ENCODE measurements around the gene ALOXE3. TPM values are rescaled to one million over a fixed set of nuclear protein-coding genes. Genes with fewer than 3 reads are reported as not detected.
A peak's percentile ranks its signal among the peaks of the same experiment; 100 is the strongest.

Gene ALOXE3
- total RNA-seq, 6 donors from 2014 or later: not detected

DNA sequence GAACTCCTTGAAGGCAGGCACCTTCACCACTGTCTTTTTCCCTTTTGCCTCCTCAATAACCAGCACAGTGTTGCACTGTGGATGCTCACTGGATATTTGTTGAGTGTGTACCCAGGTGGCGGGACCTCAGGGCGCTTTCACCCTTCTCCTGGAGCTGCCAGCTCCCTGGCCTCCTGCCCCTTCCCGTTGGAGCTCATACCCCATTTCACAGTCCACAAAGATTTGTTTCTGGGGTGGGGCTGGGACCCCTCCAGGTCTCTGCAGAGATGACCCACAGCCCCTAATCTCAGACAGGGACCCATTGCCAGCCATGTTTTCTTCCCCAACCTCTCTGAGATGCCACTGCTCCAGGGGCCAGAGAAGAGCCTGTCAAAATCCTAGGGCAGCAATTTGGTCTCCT, 43.2 kb downstream of the ALOXE3 start:
- WGBS, 2 donors: 88 to 95% methylated on average over 3 of the region's 3 CpGs
- H3K36me3 ChIP-seq: no peaks in the 10 kb centered on the region
- no peaks in the 10 kb centered on the region for H3K9me3 ChIP-seq
- ATAC-seq (ENCODE audit: low FRiP score in 2 of 2) (no peak), DNase-seq (no peak)
- peaks cover 0 to 53% (median 32%) of the 10 kb centered on the region in 4 donors for H3K27me3 ChIP-seq
- no peak overlapping the region for H3K4me3 ChIP-seq
- H3K27ac ChIP-seq: no peak overlapping the region
- peaks cover 29 to 33% (median 29%) of the 10 kb centered on the region in 4 donors for H3K4me1 ChIP-seq
- TF ChIP-seq POLR2A (IDR thresholded peaks at IDR 0.05): no peak
- TF ChIP-seq EP300 (IDR thresholded peaks at IDR 0.05): no peak
- no peak for TF ChIP-seq POLR2AphosphoS5 (IDR thresholded peaks at IDR 0.05)
- TF ChIP-seq, protein P1, sequence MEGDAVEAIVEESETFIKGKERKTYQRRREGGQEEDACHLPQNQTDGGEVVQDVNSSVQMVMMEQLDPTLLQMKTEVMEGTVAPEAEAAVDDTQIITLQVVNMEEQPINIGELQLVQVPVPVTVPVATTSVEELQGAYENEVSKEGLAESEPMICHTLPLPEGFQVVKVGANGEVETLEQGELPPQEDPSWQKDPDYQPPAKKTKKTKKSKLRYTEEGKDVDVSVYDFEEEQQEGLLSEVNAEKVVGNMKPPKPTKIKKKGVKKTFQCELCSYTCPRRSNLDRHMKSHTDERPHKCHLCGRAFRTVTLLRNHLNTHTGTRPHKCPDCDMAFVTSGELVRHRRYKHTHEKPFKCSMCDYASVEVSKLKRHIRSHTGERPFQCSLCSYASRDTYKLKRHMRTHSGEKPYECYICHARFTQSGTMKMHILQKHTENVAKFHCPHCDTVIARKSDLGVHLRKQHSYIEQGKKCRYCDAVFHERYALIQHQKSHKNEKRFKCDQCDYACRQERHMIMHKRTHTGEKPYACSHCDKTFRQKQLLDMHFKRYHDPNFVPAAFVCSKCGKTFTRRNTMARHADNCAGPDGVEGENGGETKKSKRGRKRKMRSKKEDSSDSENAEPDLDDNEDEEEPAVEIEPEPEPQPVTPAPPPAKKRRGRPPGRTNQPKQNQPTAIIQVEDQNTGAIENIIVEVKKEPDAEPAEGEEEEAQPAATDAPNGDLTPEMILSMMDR (IDR thresholded peaks at IDR 0.05): no peak

DNA sequence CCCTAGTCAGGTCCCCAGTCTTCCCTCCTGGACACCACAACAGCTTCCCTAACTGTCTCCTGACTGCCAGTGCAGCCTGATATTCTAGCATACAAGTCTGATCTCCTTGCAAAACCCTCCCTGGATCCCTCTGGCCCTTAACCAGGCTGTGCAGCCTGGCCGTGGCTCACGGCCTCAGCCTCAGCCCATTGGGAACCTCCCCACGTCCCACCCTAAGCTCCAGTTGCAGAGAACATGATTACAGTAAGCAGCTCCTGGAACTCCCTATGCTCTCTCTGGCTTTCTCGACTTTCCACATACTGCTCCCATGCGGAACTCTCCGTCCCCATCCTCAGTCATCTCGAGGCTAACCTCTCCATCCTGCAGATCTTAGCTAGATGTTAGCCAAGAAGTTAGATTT, 43.8 kb downstream of the ALOXE3 start:
- peaks cover 0 to 50% (median 32%) of the 10 kb centered on the region in 4 donors for H3K27me3 ChIP-seq
- no peak for DNase-seq

DNA sequence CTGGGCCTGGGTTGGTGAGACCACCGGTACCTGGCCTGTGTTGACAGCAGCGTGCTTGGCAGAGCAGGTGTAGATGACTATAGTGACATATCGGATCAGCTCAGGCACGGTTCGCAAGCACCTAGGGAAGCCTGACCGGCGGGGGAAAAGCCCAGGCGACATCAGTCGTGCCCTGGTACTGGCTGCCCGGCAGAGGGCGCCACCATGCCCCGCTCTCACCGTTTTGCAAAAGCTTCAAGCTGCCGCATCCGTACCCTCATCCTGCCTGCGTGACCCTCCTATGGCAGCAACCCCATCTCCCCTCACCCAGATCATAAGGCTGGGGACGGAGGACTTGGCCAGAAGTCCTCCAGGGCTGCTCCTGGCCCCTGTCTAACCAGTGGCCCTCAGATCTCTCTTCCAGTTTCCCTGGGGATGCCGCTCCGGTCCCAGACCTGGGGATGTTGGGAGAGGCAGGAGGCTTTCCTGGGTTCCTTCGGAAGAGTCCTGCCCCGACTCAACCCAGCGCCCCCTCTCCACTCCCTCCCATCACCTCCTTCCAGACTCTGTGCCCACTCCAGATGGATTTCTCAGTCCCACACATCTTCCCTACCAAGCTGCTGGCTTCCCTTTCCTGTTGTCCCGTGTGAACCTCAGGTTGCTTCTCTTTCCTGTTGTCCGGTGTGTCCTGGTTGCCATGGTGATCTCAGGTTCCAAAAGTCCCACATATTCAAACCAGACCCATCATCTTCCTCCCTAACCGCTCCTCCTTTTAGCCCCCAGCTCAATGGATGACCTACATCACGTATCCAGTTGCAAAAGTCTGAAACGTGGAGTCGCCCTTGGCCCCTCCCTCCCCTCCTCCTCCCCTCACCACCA, 44.5 kb downstream of the ALOXE3 start:
- TF ChIP-seq, protein P1 (IDR thresholded peaks at IDR 0.05): peak; percentile 75 to 91 (median 82)
- TF ChIP-seq EP300 (IDR thresholded peaks at IDR 0.05): no peak
- Histone ChIP-seq H3K27ac (no peak overlapping the region), H3K4me3 (no peak overlapping the region), H3K9me3 (no peaks in the 10 kb centered on the region), H3K27me3 (peaks cover 0 to 44% (median 29%) of the 10 kb centered on the region in 4 donors), H3K4me1 (peaks cover 28 to 32% (median 31%) of the 10 kb centered on the region in 4 donors), H3K36me3 (no peaks in the 10 kb centered on the region)
- 10 to 15% methylated on average over 13 to 27 of the region's 28 CpGs for WGBS, 2 donors
- peak; percentile 75 to 93 for DNase-seq
- peak; percentile 75 to 77 for ATAC-seq (ENCODE audit: low FRiP score in 2 of 2)

More for the DNA sequence above, 43.8 kb downstream of the ALOXE3 start:
- Histone ChIP-seq H3K27ac (no peak overlapping the region), H3K4me1 (peaks cover 28 to 31% (median 29%) of the 10 kb centered on the region in 4 donors), H3K4me3 (no peak overlapping the region), H3K36me3 (no peaks in the 10 kb centered on the region), H3K9me3 (no peaks in the 10 kb centered on the region)
- no peak for ATAC-seq (ENCODE audit: low FRiP score in 2 of 2)
- TF ChIP-seq POLR2A (IDR thresholded peaks at IDR 0.05) (no peak), EP300 (IDR thresholded peaks at IDR 0.05) (no peak), POLR2AphosphoS5 (IDR thresholded peaks at IDR 0.05) (no peak)
- TF ChIP-seq, protein P1 (IDR thresholded peaks at IDR 0.05): no peak
- WGBS, 2 donors: 55 to 59% methylated on average over 7 of the region's 7 CpGs

DNA sequence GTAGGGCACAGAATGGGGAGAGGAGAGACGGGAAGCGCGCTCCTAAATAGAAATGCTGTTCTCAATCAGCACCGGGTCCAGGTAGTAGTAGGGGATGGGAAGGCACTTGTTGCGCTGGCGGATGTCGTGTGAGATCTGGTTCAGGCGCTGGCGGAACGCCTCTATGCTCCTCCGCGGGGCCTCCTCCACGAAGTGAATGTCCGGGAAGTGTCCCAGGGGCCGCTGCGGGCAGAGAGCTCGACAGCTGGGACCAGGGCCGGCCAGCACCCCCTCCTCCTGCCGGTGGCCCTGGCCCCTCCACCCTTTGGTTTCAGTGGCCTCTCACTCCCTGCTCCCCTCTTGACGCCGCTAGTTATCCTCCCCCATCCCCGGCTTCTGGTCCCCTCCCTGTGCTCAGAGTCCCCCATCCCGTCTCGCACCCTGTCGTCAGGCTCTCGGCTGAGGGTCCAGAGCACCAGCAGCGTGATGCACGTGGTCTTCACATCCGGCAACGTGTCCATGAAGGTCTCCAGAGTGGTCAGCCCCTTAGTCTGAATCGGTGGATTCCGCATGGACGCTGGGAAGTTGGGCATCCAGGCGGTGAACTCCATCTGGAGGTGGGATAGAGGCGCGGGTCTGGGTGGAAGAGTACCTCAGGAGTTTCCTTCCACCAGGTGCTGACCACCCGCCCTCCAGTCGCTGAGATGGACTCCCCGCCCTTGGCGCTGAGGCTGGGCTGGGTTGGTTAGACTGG, 45.4 kb downstream of the ALOXE3 start:
- H3K4me1 ChIP-seq: peaks cover 30 to 40% (median 33%) of the 10 kb centered on the region in 4 donors
- no peaks in the 10 kb centered on the region for H3K36me3 ChIP-seq
- H3K9me3 ChIP-seq: no peaks in the 10 kb centered on the region
- peak overlapping the region in 2 of 4 donors; percentile 0 to 18 for H3K4me3 ChIP-seq
- H3K27me3 ChIP-seq: peaks cover 0 to 36% (median 28%) of the 10 kb centered on the region in 4 donors
- ATAC-seq (ENCODE audit: low FRiP score in 2 of 2) (peak in 1 of 2 donors; percentile 15), DNase-seq (no peak)
- H3K27ac ChIP-seq: no peak overlapping the region
- TF ChIP-seq EP300 (IDR thresholded peaks at IDR 0.05): no peak
- TF ChIP-seq, protein P1 (IDR thresholded peaks at IDR 0.05): no peak
- no peak for TF ChIP-seq POLR2A (IDR thresholded peaks at IDR 0.05)
- no peak for TF ChIP-seq POLR2AphosphoS5 (IDR thresholded peaks at IDR 0.05)
- WGBS, 2 donors: 9% methylated on average over 19 to 36 of the region's 40 CpGs

Measured in upper lobe of left lung (tissue), 6 donors.